Measurements from ENCODE around the gene RELN. TPM values are rescaled to one million over a fixed set of nuclear protein-coding genes. Genes with fewer than 3 reads are reported as not detected.

Gene RELN
- total and polyA plus RNA-seq, 2 donors (not counting 1 experiment from before 2014, with no cell fraction given) = not detected

DNA sequence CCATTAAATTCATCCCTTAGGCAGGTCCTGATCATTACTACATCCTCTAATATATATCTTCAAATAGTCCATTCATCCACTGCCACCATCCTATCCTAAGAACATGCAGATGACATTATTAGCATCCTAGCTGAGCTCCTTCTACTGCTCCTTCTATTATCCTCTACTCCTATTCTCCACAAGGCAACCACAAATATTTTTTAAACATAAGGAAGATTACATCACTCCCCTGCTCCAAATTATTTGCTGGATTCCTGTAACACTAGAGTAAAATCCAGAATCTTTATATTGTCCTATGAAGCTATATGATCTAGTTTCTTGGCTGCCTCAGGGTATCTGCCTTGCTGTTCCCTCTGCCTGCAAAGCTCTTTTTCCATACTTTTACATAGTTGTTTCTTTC lies 367.2 kb downstream of the RELN start:
- Mint-ChIP-seq H3K4me3 (no peak overlapping the region), H3K9me3 (ENCODE audit: insufficient read depth) (no peaks in the 10 kb centered on the region), H3K4me1 (no peaks in the 10 kb centered on the region), H3K27me3 (peaks cover 7% of the 10 kb centered on the region), H3K27ac (no peak overlapping the region)
- H3K79me2 ChIP-seq (ENCODE audit: control insufficient read depth, insufficient read depth, low read length) = no peaks in the 10 kb centered on the region
- intact Hi-C loops (cut with micrococcal nuclease) = no loop called here
- H3K27me3 ChIP-seq (replicated peaks in 1 of 4; ENCODE audit: control extremely low read depth in 1 of 4, control insufficient read depth in 3 of 4, insufficient read depth in 4 of 4, low read length in 3 of 4) = no peaks in the 10 kb centered on the region
- peaks cover 0 to 4% (median 0%) of the 10 kb centered on the region in 3 donors for H3K9me3 ChIP-seq (ENCODE audit: control extremely low read depth in 1 of 3, control insufficient read depth in 2 of 3, insufficient read depth in 1 of 3, low read length in 2 of 3)
- TF ChIP-seq, protein P1, sequence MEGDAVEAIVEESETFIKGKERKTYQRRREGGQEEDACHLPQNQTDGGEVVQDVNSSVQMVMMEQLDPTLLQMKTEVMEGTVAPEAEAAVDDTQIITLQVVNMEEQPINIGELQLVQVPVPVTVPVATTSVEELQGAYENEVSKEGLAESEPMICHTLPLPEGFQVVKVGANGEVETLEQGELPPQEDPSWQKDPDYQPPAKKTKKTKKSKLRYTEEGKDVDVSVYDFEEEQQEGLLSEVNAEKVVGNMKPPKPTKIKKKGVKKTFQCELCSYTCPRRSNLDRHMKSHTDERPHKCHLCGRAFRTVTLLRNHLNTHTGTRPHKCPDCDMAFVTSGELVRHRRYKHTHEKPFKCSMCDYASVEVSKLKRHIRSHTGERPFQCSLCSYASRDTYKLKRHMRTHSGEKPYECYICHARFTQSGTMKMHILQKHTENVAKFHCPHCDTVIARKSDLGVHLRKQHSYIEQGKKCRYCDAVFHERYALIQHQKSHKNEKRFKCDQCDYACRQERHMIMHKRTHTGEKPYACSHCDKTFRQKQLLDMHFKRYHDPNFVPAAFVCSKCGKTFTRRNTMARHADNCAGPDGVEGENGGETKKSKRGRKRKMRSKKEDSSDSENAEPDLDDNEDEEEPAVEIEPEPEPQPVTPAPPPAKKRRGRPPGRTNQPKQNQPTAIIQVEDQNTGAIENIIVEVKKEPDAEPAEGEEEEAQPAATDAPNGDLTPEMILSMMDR (IDR thresholded peaks at IDR 0.05) = no peak
- no peak for TF ChIP-seq EZH2 (IDR thresholded peaks at IDR 0.05; ENCODE audit: borderline replicate concordance, insufficient read depth, low read depth, low read length, poor library complexity, severe bottlenecking)
- POLR2A ChIA-PET = no interaction called here
- no peaks in the 10 kb centered on the region for H3K4me1 ChIP-seq (ENCODE audit: control insufficient read depth in 2 of 2, insufficient read depth in 2 of 2, low read length in 2 of 2)
- no peak for ATAC-seq (ENCODE audit: low read depth)
- DNase-seq = no peak
- no peak overlapping the region for H3K27ac ChIP-seq (ENCODE audit: low read length in 2 of 2)
- no peak overlapping the region for H3K9ac ChIP-seq (ENCODE audit: low read length)
- CTCF ChIA-PET = no interaction called here
- H2AFZ ChIP-seq (ENCODE audit: insufficient read depth, low read depth, low read length, poor library complexity, severe bottlenecking) = no peak overlapping the region
- no peaks in the 10 kb centered on the region for H4K20me1 ChIP-seq (ENCODE audit: control insufficient read depth, insufficient read depth, low read length, poor library complexity, severe bottlenecking)
- no peak overlapping the region for H3K4me2 ChIP-seq (replicated peaks; ENCODE audit: low read depth, low read length, poor library complexity, severe bottlenecking)
- H3K36me3 ChIP-seq (replicated peaks in 1 of 2; ENCODE audit: control extremely low read depth in 1 of 2, control insufficient read depth in 1 of 2, extremely low read depth in 1 of 2, insufficient read depth in 2 of 2, low read length in 1 of 2) = no peaks in the 10 kb centered on the region
- no peak overlapping the region for H3K4me3 ChIP-seq (ENCODE audit: control extremely low read depth in 1 of 5, extremely low read depth in 1 of 5, insufficient read depth in 1 of 5, low read depth in 2 of 5, low read length in 4 of 5)

GRCh38 chr7:103613655-103614642 lies 375.5 kb downstream of the RELN start:
- Histone ChIP-seq H3K4me1 (ENCODE audit: control insufficient read depth in 2 of 2, insufficient read depth in 2 of 2, low read length in 2 of 2) (no peaks in the 10 kb centered on the region), H4K20me1 (ENCODE audit: control insufficient read depth, insufficient read depth, low read length, poor library complexity, severe bottlenecking) (no peaks in the 10 kb centered on the region), H3K4me2 (replicated peaks; ENCODE audit: low read depth, low read length, poor library complexity, severe bottlenecking) (no peak overlapping the region), H3K9ac (ENCODE audit: low read length) (no peak overlapping the region), H3K4me3 (ENCODE audit: control extremely low read depth in 1 of 5, extremely low read depth in 1 of 5, insufficient read depth in 1 of 5, low read depth in 2 of 5, low read length in 4 of 5) (no peak overlapping the region), H3K27me3 (replicated peaks in 1 of 4; ENCODE audit: control extremely low read depth in 1 of 4, control insufficient read depth in 3 of 4, insufficient read depth in 4 of 4, low read length in 3 of 4) (no peaks in the 10 kb centered on the region), H2AFZ (ENCODE audit: insufficient read depth, low read depth, low read length, poor library complexity, severe bottlenecking) (no peak overlapping the region), H3K27ac (ENCODE audit: low read length in 2 of 2) (no peak overlapping the region), H3K79me2 (ENCODE audit: control insufficient read depth, insufficient read depth, low read length) (no peaks in the 10 kb centered on the region), H3K9me3 (ENCODE audit: control extremely low read depth in 1 of 3, control insufficient read depth in 2 of 3, insufficient read depth in 1 of 3, low read length in 2 of 3) (no peaks in the 10 kb centered on the region), H3K36me3 (replicated peaks in 1 of 2; ENCODE audit: control extremely low read depth in 1 of 2, control insufficient read depth in 1 of 2, extremely low read depth in 1 of 2, insufficient read depth in 2 of 2, low read length in 1 of 2) (no peaks in the 10 kb centered on the region)
- H3K27ac Mint-ChIP-seq = no peak overlapping the region
- intact Hi-C loops (cut with micrococcal nuclease) = no loop called here
- ChIA-PET CTCF (no interaction called here), POLR2A (no interaction called here)
- ATAC-seq (ENCODE audit: low read depth) (no peak), DNase-seq (no peak)
- H3K27me3 Mint-ChIP-seq = peaks cover 9% of the 10 kb centered on the region
- WGBS (ENCODE audit: insufficient coverage) = no CpG with 5 or more reads among the region's 3 CpGs
- TF ChIP-seq, protein P1 (IDR thresholded peaks at IDR 0.05) = no peak
- TF ChIP-seq EZH2 (IDR thresholded peaks at IDR 0.05; ENCODE audit: borderline replicate concordance, insufficient read depth, low read depth, low read length, poor library complexity, severe bottlenecking) = no peak
- H3K4me3 Mint-ChIP-seq = no peak overlapping the region
- no peaks in the 10 kb centered on the region for H3K4me1 Mint-ChIP-seq
- no peaks in the 10 kb centered on the region for H3K9me3 Mint-ChIP-seq (ENCODE audit: insufficient read depth)

All from B cell (primary cell).